NCI-H2107 treated with DMSO at 0.1 percent for 48 hours (cell line): ENCODE data around the gene UBE2E3.
"Not testable (repeated sequence)": the region's sequence is repeated elsewhere in the genome, so short reads cannot be mapped to it uniquely, and the experiment has no call there.

ENCODE experiments used
- DNase-seq: peaks from one replicate; lab custom pipeline; 2025; ENCODE audit not compliant: unreplicated experiment; lab: John Stamatoyannopoulos, UW

The UBE2E3 gene

DNA sequence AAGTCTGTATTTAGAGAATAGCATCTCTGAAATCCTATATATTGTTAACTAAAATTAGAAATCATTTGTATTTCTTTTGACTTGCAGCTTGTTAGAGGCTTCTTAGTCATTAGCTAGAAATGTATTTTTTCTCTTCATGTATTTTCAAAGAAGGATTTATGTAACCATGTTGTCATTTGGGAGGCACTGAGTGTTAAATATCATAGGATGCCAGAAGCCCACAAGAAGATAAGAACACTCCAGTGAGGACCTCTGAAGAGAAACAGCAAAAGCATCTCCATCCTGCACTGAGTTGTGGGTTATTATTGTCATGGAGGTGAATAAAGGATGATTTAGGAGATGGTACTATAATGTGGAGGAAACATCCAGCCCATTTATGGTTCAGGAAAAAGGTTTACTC is 93.5 kb downstream of the UBE2E3 start:
- DNase-seq, result no peak

DNA sequence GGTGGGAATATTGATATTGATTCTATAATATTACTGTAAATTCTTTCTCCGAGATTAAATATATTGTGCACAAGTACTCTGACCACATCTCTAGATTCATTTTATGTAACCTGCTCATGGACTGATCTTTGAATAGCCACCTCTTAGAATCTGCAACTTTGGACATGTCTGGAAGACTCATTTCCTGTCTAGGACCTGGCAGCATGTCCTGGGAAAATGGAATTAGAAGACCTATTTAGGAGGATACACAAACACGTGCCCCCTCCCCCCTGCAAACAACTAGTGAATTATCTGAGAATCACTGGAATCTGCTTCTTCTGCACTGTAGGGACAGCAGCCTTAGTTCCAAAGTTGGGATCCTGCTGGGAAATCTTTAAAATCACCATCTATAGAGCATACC is 94.1 kb downstream of the UBE2E3 start:
- no peak for DNase-seq

DNA sequence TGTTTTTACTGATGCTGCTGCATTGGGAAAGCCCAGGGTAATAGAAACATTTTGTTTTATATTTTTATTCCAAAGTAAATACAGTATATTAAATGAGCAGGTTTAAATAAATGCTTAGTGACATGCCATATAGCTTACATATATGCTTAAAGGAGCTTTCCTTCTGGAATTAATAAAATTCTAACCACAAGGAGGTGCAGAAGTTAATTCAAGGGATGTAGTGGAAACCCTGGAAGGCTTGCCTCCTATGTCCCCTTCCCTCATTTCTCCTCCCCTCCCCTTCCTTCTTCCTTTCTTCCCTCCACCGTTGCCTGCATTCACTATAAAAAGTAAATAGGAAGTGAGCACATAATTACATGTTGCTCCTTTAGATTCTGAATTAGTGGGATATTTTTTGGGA is 96.3 kb downstream of the UBE2E3 start:
- no peak for DNase-seq

- DNase-seq, result peak; percentile 22
Observed at GRCh38 chr2:181077128-181077709, 96.8 kb downstream of the UBE2E3 start.

GRCh38 chr2:181083140-181083539 is 102.7 kb downstream of the UBE2E3 start:
- no peak for DNase-seq

GRCh38 chr2:181085734-181086133 is 105.3 kb downstream of the UBE2E3 start:
- DNase-seq, result no peak

DNA sequence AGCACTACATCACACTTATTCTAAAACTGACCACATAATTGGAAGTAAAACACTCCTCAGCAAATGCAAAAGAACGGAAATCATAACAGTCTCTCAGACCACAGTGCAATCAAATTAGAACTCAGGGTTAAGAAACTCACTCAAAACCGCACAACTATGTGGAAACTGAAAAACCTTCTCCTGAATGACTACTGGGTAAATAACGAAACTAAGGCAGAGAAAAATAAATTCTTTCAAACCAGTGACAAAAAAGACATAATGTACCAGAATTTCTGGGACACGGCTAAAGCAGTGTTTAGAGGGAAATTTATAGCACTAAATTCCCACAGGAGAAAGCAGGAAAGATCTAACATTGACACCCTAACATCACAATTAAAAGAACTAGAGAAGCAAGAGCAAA is 111.5 kb downstream of the UBE2E3 start:
- not testable (repeated sequence) for DNase-seq

GRCh38 chr2:181095486-181095885 is 115.1 kb downstream of the UBE2E3 start:
- DNase-seq, result no peak

DNA sequence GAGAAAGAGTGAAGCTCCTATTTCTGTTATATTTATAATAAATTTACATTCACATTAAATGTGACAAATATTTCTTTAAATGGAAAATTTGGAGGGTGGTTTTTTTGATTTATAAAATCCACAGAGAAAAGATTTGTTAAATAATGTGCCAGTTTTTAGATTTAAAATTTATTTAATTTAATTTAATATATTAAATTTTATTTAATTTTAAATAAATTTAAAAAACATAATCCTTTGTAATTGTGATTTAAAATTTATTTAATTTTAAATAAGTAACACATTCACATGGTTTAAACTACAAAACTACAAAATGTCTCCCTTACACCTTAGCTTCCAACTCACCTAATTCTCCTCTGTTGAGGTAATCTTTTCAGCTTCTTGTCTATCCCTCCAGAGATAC is 123.3 kb downstream of the UBE2E3 start:
- no peak for DNase-seq

- peak; percentile 67 for DNase-seq
Observed at GRCh38 chr2:181104512-181105115, 124.2 kb downstream of the UBE2E3 start.

- DNase-seq, result no peak
Observed at GRCh38 chr2:181105562-181105961, 125.2 kb downstream of the UBE2E3 start.

- DNase-seq, result no peak
Observed at GRCh38 chr2:181106229-181106628, 125.8 kb downstream of the UBE2E3 start.

DNA sequence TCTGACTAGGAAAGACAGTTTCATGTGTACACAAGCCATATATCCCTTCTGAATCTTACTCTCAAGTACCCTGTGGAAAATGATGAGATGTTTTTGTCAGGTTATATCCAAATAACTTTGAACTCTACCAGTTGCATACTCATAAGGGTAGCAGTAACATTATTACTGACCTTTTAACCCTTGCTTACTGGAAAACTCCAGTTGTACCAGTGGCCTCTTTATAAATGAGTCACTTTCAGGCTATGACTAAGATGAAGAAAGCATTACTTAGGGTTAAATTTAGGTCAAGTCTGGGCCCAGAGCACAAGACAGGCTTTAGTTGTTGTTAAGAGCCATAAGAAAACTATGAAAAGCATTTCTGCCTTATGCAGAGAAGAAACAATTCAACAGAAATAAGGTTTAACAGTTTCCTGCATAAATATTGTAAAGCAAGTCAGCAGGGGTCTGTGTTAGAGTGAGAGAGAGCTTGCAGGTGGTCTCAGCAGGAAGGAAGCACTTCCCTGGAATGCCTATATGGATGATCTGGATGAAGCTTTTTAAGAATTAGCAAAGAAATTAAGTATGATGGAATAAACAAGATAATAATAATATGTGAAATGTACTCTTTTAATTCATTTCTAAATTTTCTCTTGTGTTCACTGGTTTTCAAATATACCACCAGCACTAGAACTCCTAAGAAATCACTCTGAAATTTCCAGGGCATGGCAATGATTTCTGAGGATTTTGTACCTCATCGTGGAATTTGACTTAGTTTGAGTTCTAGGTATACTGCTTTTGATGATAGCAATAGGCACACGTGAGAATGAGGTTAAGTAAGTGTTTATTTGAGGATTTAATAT is 126.6 kb downstream of the UBE2E3 start:
- no peak for DNase-seq

GRCh38 chr2:181107628-181107945 is 127.2 kb downstream of the UBE2E3 start:
- DNase-seq, result no peak

- no peak for DNase-seq
Observed at GRCh38 chr2:181111059-181111458, 130.7 kb downstream of the UBE2E3 start.

DNA sequence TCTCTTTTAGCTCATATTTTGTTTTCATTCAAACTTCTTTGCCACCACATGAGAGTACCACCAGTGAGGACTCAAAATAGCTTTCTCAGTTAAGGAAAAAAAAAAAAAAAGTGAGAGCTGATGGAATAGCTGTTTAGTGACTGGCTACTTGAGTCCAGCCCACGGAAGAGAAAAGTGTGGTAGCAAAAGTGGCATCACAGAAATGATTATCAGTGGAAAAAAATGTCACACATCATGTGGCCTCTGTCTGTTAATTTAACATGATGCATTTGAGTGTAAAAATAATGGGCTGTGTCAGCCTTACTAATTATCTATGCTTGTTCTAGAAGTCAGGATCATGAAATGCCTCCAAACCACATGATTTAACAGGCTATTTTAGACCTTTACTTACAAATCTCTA is 132.5 kb downstream of the UBE2E3 start:
- no peak for DNase-seq
